GM19043 (cell line): ENCODE results near the gene EXD1.
"Not testable (repeated sequence)": the region's sequence is repeated elsewhere in the genome, so short reads cannot be mapped to it uniquely, and the experiment has no call there.

ENCODE experiments used
- ATAC-seq: cut with Tn5 transposase; IDR thresholded peaks from one replicate; pipeline ENCODE4 v1.9.1; 2021; ENCODE audit warnings: low read depth; ENCODE audit not compliant: unreplicated experiment

The EXD1 gene

GRCh38 chr15:41150279-41150678 is 80.3 kb downstream of the EXD1 start:
- ATAC-seq: no peak

GRCh38 chr15:41148065-41148464 is 82.5 kb downstream of the EXD1 start:
- no peak for ATAC-seq

- no peak for ATAC-seq
These were observed 90.9 kb downstream of the EXD1 start for GRCh38 chr15:41139619-41140018.

GRCh38 chr15:41139112-41139511 is 91.4 kb downstream of the EXD1 start:
- not testable (repeated sequence) for ATAC-seq

GRCh38 chr15:41135580-41135979 is 95.0 kb downstream of the EXD1 start:
- ATAC-seq: not testable (repeated sequence)

- no peak for ATAC-seq
These were observed 97.1 kb downstream of the EXD1 start for GRCh38 chr15:41133454-41133853.
